GM18502 (cell line): Measurements from ENCODE around the gene CNTN5.

Experiments
- ATAC-seq: cut with Tn5 transposase; IDR thresholded peaks from one replicate; pipeline ENCODE4 v1.9.1; 2021; ENCODE audit warnings: mild to moderate bottlenecking; ENCODE audit not compliant: unreplicated experiment, poor library complexity

The CNTN5 gene

GRCh38 chr11:99160447-99160846 lies 139.7 kb downstream of the CNTN5 start:
- ATAC-seq, result no peak

DNA sequence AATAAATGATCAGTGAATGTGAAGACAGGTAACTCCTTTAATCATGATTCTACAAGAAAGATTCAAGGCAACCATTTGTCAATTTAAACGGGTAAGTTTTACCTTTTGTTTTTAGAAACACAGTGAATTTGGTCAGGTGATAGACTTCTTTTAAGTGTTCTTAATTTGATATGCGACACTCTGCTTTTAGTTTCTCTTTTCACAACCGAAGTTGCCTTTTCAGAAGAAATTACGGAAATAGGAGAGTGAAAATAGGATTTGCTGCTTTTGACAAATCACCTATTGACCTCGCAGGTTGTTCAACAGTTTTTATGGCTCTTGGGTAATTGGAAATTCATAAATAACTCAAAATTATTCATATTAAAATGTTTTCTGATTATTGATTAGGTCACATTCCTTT lies 142.1 kb downstream of the CNTN5 start:
- no peak for ATAC-seq

GRCh38 chr11:99170591-99170990 lies 149.8 kb downstream of the CNTN5 start:
- no peak for ATAC-seq

- no peak for ATAC-seq
Measured at GRCh38 chr11:99171330-99171729, 150.6 kb downstream of the CNTN5 start.

- no peak for ATAC-seq
Measured at GRCh38 chr11:99176430-99176829, 155.7 kb downstream of the CNTN5 start.

DNA sequence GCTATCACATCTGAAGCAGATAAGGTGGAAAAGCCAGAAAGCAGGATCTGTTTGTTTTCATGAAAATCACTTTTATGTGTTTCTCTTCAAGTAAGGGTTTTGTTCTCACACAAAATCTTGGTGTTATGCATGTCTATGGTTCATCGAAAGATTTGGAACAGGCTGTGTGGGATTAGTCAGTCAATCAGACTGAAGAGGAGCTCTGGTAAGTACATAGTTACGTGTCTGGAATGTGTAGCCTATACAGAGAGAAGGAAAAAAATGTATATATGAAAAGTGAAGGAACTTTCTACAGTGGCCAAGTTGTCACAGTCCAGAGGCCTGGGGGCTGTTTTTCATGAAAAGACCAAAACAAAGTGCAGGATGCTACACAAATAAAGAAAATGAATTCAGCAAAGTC lies 156.7 kb downstream of the CNTN5 start:
- no peak for ATAC-seq

- no peak for ATAC-seq
Measured at GRCh38 chr11:99184146-99184545, 163.4 kb downstream of the CNTN5 start.

- no peak for ATAC-seq
Measured at GRCh38 chr11:99188221-99188620, 167.5 kb downstream of the CNTN5 start.

GRCh38 chr11:99192716-99193115 lies 172.0 kb downstream of the CNTN5 start:
- ATAC-seq, result no peak

- no peak for ATAC-seq
Measured at GRCh38 chr11:99197477-99197876, 176.7 kb downstream of the CNTN5 start.

DNA sequence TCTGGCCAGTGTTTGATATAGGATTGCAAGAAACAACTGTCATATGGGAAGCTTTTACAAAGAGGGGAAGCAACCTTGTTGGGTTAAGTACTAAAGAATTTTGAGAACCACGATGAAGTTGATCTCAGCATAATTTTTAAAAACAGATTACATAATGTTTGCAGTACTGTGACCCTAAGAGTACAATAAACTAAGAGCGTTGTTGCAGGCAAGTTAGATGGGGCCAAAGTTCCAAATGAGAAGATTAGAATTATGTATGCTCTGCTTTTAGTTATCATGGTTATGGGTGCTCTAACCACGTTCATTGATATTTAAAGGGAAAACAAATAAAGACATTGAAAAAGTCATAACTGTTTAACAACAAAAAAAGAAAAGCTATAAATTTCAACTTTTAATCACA lies 177.5 kb downstream of the CNTN5 start:
- ATAC-seq, result no peak

- no peak for ATAC-seq
Measured at GRCh38 chr11:99199341-99199740, 178.6 kb downstream of the CNTN5 start.

DNA sequence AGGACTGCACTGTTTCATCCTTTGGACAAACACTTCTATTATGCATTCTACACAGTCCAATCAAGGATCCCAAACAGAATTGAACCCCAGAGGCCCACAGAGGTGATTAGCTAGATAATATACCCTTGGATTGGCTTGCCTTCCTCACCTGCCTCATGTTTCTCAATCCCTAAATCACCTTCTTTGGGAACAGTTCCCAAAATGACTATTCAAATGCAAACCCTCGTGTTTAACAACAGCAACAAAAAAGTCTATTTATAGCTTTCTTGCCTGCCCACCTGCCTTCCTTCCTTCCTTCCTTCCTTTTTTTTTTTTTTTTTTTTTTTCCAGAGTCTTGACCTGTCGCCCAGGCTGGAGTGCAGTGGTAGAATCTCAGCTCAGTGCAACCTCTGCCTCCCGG lies 180.0 kb downstream of the CNTN5 start:
- no peak for ATAC-seq

GRCh38 chr11:99208813-99209212 lies 188.1 kb downstream of the CNTN5 start:
- ATAC-seq, result no peak

DNA sequence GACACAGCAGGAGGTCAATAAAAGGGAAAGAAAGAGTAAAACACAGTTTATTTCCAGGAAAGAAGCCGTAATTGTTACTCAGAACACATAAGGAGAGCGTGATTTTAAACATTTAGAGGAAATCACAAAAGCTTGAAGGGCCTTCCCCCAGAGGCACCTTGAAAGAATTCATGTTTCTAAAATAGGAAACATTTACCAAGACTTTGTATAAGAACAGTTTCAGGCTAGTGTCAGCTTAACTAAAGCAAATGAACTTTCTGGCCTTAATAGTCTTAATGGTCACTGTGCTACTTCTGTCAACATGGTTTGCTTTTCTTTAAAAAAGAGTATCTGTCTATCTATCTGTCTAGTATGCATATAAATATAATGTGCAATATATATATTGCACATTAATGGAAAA lies 208.8 kb downstream of the CNTN5 start:
- ATAC-seq, result no peak

- ATAC-seq, result no peak
Measured at GRCh38 chr11:99234534-99234933, 213.8 kb downstream of the CNTN5 start.

GRCh38 chr11:99238401-99238800 lies 217.7 kb downstream of the CNTN5 start:
- no peak for ATAC-seq

DNA sequence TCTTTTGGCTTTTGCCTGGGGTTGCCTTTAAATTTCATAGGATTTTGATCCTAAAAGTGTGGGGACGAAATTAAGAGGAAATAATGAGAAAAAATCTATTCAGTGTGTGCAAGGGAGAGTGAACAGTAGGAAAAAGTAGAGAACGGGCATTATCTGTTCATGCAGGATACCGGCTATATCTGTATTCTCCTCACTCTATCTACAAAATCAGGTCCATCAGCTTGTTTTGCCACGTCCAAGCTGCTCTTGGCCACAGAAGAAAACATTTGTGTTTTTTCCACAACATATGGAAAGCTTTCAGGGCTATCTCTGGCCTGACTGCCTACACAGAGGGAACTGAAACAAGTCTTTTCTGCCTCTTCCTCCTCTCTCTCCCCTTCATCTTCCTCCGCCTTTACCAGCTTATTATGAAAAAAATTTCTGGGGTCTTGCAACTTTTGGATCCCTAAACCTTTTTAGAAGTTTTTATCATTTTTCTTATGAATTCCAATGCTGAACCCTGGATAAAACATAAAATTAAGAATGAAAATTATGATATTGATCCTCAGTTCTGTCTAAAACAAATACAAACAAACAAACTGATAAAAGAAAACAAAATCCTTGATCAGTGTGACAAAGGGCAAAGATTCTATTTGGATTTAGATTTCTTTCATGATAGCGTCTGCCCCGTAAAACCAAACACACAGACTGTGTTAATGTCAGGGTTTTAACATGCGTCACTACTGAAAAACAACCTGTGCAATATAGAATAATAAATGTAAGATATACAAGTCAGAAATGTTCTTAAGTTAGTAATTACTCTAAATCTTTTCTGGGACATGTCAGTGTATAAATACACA lies 219.7 kb downstream of the CNTN5 start:
- no peak for ATAC-seq

GRCh38 chr11:99241066-99241465 lies 220.3 kb downstream of the CNTN5 start:
- no peak for ATAC-seq

- ATAC-seq, result no peak
Measured at GRCh38 chr11:99244613-99245012, 223.9 kb downstream of the CNTN5 start.

- ATAC-seq, result no peak
Measured at GRCh38 chr11:99246199-99246598, 225.4 kb downstream of the CNTN5 start.

- ATAC-seq, result no peak
Measured at GRCh38 chr11:99256614-99257013, 235.9 kb downstream of the CNTN5 start.
